ENCODE results near the gene TXNL4B.

TXNL4B gene

DNA sequence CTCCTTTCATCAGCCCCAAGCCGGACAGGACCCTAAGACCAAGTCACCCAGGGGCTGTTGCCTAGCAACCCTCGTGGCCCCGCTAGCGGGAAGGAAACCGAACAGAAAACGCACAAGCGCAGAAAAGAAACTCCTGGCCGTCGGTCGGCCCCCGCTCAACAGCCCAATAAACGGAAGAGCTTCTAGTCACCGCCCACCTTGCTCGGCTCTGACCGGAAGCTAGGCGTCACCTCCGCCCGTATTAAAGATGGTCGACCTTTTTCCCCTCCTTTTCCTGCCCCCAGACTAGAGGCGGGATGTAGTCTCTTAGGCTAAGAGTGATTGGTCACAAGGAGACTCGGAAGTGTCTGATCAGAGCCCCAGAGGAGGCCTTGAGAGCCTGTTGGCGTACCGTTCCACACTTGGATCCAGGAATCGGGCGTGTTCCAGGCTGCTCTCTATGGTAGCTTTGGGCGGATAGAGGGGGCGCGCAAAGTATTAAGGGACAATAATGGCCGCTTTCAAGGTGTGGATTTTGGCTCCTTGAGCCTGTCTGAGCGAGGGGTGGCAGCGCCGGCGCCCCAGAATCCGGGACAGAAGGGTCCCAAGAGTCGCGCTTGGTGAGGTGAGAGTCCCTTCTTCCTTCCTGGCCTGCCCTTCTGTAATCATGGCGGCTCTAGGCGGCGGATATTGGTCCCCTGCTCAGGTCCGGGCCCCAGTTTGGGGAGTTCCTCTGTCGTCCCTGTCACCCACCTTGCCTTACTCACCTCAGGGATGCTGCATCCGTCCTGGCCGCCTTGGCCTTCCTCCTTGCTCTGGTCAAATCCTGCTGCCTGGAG, at the start of gene TXNL4B, which contains the start of gene DHX38:
Gene TXNL4B, minus strand, starts transcription at position 173 of the 818 bp plus-strand sequence. CDS start 2,871 bp downstream, outside the sequence.
Gene DHX38, plus strand, starts transcription at position 400 of the 818 bp plus-strand sequence. CDS start 2,311 bp downstream, outside the sequence.
- peak within 1 kb of the TSS; percentile 72 for H3K27ac ChIP-seq

DNA sequence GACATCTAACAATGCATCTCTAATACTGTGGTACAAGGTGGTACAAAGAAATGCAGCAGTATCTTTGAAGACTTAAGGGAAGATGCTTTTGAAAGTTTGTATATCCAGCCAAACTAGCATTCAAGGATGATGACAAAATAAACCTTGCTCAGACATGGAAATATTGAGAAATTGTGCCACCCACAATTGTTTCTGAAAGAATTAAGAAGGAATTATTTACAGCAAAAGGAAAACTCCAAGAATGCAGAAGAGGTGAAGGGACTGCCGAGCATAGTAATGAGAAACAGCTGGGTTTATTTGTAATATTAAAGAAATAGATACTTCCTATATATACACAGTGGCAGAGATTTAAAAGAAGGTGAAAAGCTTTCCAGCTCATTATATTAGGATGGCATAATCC, 49.1 kb upstream of the TXNL4B start:
- H3K27ac ChIP-seq: no peak overlapping the region
- TF ChIP-seq, protein P1, sequence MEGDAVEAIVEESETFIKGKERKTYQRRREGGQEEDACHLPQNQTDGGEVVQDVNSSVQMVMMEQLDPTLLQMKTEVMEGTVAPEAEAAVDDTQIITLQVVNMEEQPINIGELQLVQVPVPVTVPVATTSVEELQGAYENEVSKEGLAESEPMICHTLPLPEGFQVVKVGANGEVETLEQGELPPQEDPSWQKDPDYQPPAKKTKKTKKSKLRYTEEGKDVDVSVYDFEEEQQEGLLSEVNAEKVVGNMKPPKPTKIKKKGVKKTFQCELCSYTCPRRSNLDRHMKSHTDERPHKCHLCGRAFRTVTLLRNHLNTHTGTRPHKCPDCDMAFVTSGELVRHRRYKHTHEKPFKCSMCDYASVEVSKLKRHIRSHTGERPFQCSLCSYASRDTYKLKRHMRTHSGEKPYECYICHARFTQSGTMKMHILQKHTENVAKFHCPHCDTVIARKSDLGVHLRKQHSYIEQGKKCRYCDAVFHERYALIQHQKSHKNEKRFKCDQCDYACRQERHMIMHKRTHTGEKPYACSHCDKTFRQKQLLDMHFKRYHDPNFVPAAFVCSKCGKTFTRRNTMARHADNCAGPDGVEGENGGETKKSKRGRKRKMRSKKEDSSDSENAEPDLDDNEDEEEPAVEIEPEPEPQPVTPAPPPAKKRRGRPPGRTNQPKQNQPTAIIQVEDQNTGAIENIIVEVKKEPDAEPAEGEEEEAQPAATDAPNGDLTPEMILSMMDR (IDR thresholded peaks at IDR 0.05): no peak
- no peak for TF ChIP-seq ZFX (IDR thresholded peaks at IDR 0.05; ENCODE audit: borderline replicate concordance)

More for the DNA sequence above, at the start of gene TXNL4B, which contains the start of gene DHX38:
- no peak for TF ChIP-seq ZFX (IDR thresholded peaks at IDR 0.05; ENCODE audit: borderline replicate concordance)
- TF ChIP-seq, protein P1 (IDR thresholded peaks at IDR 0.05): no peak

- H3K27ac ChIP-seq: no peak overlapping the region
- TF ChIP-seq ZFX (IDR thresholded peaks at IDR 0.05; ENCODE audit: borderline replicate concordance): no peak
- TF ChIP-seq, protein P1 (IDR thresholded peaks at IDR 0.05): no peak
Measured at GRCh38 chr16:72139908-72140307, 46.5 kb upstream of the TXNL4B start.

- H3K27ac ChIP-seq: no peak overlapping the region
- no peak for TF ChIP-seq ZFX (IDR thresholded peaks at IDR 0.05; ENCODE audit: borderline replicate concordance)
- TF ChIP-seq, protein P1 (IDR thresholded peaks at IDR 0.05): no peak
Measured at GRCh38 chr16:72138064-72138572, 44.7 kb upstream of the TXNL4B start.

GRCh38 chr16:72137380-72138063, 44.1 kb upstream of the TXNL4B start:
- no peak for TF ChIP-seq ZFX (IDR thresholded peaks at IDR 0.05; ENCODE audit: borderline replicate concordance)
- TF ChIP-seq, protein P1 (IDR thresholded peaks at IDR 0.05): no peak
- no peak overlapping the region for H3K27ac ChIP-seq

- no peak overlapping the region for H3K27ac ChIP-seq
- no peak for TF ChIP-seq ZFX (IDR thresholded peaks at IDR 0.05; ENCODE audit: borderline replicate concordance)
- TF ChIP-seq, protein P1 (IDR thresholded peaks at IDR 0.05): no peak
Measured at GRCh38 chr16:72134507-72134906, 41.1 kb upstream of the TXNL4B start.

Data from 22Rv1 (cell line).